NCI-H526 treated with DMSO at 0.1 percent for 48 hours (cell line): ENCODE results near the gene PAGE3.

Source experiments
- DNase-seq: peaks from one replicate; lab custom pipeline; 2025; lab: John Stamatoyannopoulos, UW

PAGE3 gene, protein sequence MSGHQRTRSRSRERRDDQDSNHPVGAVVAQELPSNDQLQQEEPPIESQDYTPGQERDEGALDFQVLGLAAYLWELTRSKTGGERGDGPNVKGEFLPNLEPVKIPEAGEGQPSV

DNA sequence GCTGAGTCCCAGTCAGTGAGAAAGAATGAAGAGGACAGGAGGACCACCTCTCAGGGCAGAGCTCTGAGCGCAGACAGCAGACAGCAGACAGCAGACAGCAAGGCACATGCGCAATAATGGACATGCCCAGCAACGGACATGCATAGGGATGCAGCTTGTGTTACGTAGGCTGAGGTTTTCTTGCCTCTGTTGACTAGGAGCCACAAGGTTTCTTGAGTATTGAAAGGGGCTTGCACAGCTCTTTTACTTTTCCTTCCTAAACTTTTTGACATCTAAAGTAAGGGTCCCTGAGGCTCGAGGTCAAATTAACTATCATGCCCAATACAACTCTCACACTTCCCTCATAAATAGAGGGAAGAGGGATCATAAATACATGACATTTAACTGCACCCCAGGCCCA lies at the start of gene PAGE3:
PAGE3 (minus strand) TSS at position 101 of the 400 bp plus-strand sequence. CDS start 1,013 bp downstream, outside the sequence.
- no peak for DNase-seq

- no peak for DNase-seq
Observed at GRCh38 chrX:55312655-55313054, 47.9 kb upstream of the PAGE3 start.

DNA sequence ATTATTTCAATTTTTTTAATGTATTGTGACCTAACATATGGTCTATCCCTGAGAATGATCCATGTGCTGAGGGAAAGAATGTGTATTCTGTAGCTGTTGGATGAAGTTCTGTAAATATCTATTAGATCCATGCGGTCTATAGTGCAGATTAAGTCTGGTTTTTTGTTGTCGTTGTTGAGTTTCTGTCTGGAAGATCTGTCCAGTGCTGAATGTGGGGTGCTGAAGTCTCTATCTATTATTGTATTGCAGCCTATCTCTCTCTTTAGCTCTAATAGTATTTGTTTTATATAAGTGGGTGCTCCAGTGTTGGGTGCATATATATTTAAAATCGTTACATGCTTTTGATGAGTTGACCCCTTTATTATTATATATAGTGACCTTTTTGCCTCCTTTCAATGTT lies 26.2 kb upstream of the PAGE3 start:
- DNase-seq: no peak

DNA sequence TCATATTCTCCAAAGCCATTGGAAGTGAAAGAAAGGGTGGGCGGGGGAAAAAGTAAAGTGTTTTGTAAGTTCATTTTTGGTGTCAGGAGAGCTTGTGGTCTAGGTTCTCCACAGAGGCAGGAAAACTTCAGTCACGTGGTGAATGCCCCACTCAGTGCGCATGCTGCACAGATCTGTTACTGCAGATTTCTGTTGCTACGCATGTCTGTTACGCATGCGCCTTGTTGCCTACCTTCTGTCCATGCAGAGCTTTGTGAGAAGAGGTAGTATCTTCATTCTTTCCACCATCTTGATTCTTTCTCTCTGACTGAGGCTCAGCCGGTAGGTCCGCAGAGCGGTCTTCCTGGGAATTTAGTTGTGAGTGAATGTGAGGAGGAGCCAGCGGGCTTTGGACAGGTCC lies 15.1 kb upstream of the PAGE3 start:
- no peak for DNase-seq

DNA sequence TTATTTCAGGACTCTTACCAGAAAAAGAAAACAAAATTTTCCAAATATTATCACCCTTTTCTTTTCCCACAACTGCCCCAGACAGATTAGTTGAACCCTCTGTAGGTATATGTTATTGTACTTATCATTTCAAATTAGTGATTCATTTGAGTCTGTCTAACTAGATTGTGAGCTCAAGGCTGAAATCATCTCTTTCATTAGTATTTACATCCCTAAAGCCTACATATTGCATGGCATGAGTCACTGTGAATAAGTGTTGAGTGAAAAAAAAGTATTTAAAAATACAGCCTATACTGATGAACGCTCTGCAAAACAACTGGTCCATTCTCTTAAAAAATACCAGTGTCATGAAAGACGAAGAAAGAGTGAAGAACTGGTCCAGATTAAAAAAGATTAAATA lies 3.9 kb downstream of the PAGE3 start:
- DNase-seq: no peak

GRCh38 chrX:55253528-55253927 lies 11.2 kb downstream of the PAGE3 start:
- DNase-seq: no peak

- DNase-seq: no peak
Observed at GRCh38 chrX:55240788-55241340, 23.9 kb downstream of the PAGE3 start.

- DNase-seq: no peak
Observed at GRCh38 chrX:55220119-55220794, 44.5 kb downstream of the PAGE3 start, which contains the start of gene PAGE5. Gene PAGE5, plus strand, starts transcription at chrX:55220346. Its CDS starts 1,037 bp downstream, at chrX:55221383.

DNA sequence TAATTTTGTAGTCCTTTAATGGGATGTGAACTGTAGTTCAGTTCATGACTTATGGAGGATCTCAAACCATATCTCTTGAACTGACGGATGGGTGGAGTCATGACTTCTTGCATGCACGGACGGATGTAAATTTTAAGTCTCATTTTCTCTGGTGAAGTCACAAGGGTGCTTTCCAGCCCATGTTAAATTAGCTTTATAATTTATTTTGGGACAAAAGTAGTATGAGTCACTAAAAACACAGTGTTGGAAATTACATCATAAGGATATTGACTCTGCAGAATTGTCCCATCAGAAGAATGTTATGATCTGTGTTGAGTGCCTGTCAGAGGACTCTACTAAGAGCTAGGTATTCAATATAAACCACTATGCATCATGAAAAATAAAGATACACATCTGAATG lies 51.3 kb downstream of the PAGE3 start:
- no peak for DNase-seq

GRCh38 chrX:55210931-55211677 lies 53.6 kb downstream of the PAGE3 start:
- no peak for DNase-seq
